Renal cortex interstitium (tissue), 11 donors: Measurements from ENCODE around the gene MRGPRE. TPM values are rescaled to one million over a fixed set of nuclear protein-coding genes. Genes with fewer than 3 reads are reported as not detected.
A peak's percentile ranks its signal among the peaks of the same experiment; 100 is the strongest.

Experiments
- DNase-seq, 11 donors: peaks; one replicate each; pipeline ENCODE4 v3.0.0-alpha.2; 2013; ENCODE audit warnings: low read depth in 9 of 11, low spot score in 4 of 11; ENCODE audit errors: extremely low read depth in 1 of 11
- polyA plus RNA-seq, 3 donors: library from polyadenylated mRNA; unstranded; fragments of 120-200 nt; gene quantifications; one replicate each; pipeline ENCODE4 v1.2.1, GENCODE V29; 2013; ENCODE audit not compliant: insufficient read length in 3 of 3

MRGPRE gene
- polyA plus RNA-seq, 3 donors, result not detected

- no peak for DNase-seq
These were observed 3.8 kb downstream of the MRGPRE start for GRCh38 chr11:3228445-3228829.

- no peak for DNase-seq
These were observed 4.4 kb downstream of the MRGPRE start for GRCh38 chr11:3227568-3228444.

- DNase-seq, result no peak
These were observed 5.2 kb downstream of the MRGPRE start for GRCh38 chr11:3226846-3227567.

- no peak for DNase-seq
These were observed 6.1 kb downstream of the MRGPRE start for GRCh38 chr11:3225826-3226750.

GRCh38 chr11:3225159-3225758 lies 7.0 kb downstream of the MRGPRE start:
- DNase-seq, result no peak

- peak in 4 of 11 donors; percentile 30 to 60 (median 56) for DNase-seq
These were observed 7.7 kb downstream of the MRGPRE start for GRCh38 chr11:3224401-3225057.

- DNase-seq, result no peak
These were observed 8.3 kb downstream of the MRGPRE start for GRCh38 chr11:3223932-3224381.

- DNase-seq, result no peak
These were observed 9.0 kb downstream of the MRGPRE start for GRCh38 chr11:3222941-3223915.

- no peak for DNase-seq
These were observed 10.0 kb downstream of the MRGPRE start for GRCh38 chr11:3222003-3222855.

GRCh38 chr11:3221408-3222002 lies 10.7 kb downstream of the MRGPRE start:
- DNase-seq, result no peak

- no peak for DNase-seq
These were observed 11.5 kb downstream of the MRGPRE start for GRCh38 chr11:3220521-3221407.

- DNase-seq, result no peak
These were observed 12.1 kb downstream of the MRGPRE start for GRCh38 chr11:3220101-3220500.

- no peak for DNase-seq
These were observed 12.8 kb downstream of the MRGPRE start for GRCh38 chr11:3219281-3219892.

- DNase-seq, result no peak
These were observed 13.5 kb downstream of the MRGPRE start, which contains the start of gene MRGPRG for GRCh38 chr11:3218483-3219280. Gene MRGPRG (minus strand): TSS chr11:3218813. CDS start chr11:3218813, 0 bp downstream.
